KBM-7 (cell line): ENCODE data around the gene TMC4.
"Not testable (repeated sequence)": the region's sequence is repeated elsewhere in the genome, so short reads cannot be mapped to it uniquely, and the experiment has no call there.

Experiments used
- DNase-seq: peaks from one replicate; pipeline ENCODE4 v3.0.0-alpha.2; 2015
- in situ Hi-C: fragments of 300-500 bp; cut with MboI; formaldehyde crosslinking; loops from 2 replicates; pipeline ENCODE4 v1.14.3; 2020; ENCODE audit warnings: low sequenced_read_pairs, low pct_unique_long_range_greater_than_20kb, mixed read lengths

The TMC4 gene

DNA sequence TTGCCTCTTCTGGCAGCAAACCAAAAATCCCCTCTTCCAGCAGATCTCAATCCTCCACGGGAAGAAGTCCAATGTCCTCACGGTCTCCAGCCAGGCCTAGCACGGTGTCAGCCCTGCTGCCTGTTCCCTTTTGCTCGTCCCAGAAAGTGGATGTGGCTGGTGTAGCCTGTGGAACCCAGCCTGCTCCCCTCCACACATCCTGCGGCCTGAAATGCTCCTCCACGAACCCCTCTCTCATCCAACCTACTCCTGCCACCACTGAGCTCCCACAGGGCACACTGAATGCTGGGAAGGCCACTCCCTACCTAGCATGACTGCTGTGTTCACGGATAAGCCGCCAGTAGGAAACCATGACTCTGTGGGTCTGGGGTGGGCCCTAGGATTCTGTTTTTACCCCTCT, 13.4 kb upstream of the TMC4 start:
- no peak for DNase-seq
- in situ Hi-C loops, result no loop called here

DNA sequence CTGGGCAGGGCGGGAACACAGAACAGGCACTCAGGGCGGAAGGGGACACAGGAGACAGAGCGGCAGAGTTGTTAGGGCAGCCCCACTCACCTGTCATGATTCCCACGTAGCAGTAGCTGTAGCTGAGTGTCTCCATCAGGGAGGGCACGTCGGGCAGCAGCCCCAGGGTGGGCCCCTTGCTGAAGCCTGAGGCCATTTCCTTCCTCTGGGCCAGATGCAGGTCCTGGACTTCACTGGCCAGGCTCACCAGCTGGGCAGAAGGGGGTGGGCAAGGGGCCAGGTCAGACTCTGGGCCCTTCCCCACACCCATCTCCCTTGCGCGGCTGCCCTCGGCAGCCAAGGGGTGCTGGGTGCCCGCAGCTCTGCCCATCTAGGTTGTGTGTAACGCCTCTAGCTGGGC, 10.5 kb upstream of the TMC4 start:
- DNase-seq, result no peak
- in situ Hi-C loops, result no loop called here

DNA sequence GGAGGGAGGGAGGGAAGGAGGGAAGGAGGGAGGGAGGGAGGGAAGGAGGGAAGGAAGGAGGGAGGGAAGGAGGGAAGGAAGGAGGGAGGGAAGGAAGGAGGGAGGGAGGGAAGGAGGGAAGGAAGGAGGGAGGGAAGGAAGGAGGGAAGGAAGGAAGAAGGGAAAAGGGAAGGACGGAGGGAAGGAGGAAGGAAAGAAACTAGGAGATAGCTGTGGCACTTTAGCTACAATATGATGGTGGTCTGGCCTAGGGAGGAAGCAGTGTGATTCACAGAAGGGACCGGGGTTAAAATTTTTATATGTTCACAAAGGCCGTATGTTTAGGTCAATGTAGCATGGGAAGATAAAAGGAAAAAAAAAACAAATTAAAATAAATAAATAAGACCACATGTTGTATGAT, 8.9 kb upstream of the TMC4 start:
- DNase-seq, in situ Hi-C loops: not testable (repeated sequence)

DNA sequence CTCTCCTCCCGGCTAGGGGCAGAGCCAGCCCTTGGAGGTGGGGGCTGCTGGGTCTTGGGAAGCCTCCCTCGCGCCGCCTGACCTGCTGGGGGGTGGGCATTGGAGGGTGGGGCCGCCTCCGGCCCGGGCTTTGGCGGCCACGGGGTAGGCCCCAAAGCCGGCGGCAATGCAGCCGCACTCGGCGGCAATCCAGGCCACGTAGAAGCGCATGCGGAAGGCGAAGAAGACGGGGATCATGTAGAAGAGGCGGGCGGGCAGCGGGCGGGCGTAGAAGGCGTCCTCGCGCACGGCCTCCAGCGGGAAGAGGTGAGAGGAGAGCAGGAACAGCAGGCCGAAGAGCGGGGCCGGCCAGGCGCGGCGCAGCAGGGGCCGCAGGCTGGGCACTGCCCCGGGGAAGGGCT, 7.7 kb upstream of the TMC4 start:
- no peak for DNase-seq
- in situ Hi-C loops, result no loop called here

DNA sequence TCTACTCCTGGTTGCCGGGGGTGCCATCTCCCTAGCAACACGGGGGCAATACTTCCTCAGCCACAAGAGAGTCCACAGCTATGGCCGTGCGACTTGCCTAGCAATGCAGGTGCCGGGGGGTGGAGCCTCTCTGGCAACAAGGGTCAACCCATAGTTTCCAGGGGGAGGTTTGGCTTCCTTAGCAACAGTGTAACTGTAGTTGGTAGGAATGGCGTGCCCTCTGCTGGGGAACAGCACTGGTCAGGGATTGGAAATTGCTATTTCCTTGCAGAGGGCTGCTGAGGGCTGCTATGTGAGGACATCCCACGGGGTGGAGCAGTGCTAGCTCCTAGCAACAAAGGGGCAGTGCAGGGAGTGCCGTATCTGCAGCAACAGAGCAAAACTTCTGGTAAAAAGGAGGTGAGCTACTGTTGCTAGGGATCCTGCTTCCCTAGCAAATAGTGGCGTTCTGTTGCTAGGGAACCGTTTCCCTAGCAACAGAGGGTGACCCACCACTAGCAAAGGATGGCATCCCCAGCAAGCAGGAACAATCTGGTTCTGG, 7.0 kb upstream of the TMC4 start:
- in situ Hi-C loops, result no loop called here
- peak; percentile 67 for DNase-seq

DNA sequence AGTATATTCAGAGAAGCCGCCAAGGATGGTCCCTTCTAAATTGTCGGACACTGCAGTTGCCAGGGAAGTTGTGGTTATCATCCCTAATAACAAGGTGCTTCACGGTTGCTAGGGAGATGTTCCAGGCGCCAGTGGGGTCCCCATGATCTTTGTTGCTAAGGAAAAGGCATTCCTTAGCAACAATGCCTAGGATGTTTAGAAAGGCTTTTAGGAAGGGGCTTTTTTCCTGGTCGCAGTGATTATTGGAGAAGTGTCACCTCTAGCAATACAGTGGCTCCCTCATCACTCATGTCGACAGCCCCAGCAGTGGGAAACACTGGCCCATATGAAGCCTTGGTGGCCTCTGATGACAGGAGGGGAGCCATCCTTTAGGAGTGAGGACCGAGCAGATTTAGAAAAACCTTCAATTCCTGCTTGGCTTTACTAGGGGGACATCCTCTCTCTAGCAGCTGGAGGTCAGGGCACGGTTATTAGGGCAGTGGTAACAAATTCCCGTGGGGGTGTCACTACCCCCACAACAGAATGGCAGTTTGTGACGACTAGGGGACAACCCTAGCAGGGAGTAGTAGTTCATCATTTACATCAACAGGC, 6.4 kb upstream of the TMC4 start:
- no peak for DNase-seq
- in situ Hi-C loops, result no loop called here

DNA sequence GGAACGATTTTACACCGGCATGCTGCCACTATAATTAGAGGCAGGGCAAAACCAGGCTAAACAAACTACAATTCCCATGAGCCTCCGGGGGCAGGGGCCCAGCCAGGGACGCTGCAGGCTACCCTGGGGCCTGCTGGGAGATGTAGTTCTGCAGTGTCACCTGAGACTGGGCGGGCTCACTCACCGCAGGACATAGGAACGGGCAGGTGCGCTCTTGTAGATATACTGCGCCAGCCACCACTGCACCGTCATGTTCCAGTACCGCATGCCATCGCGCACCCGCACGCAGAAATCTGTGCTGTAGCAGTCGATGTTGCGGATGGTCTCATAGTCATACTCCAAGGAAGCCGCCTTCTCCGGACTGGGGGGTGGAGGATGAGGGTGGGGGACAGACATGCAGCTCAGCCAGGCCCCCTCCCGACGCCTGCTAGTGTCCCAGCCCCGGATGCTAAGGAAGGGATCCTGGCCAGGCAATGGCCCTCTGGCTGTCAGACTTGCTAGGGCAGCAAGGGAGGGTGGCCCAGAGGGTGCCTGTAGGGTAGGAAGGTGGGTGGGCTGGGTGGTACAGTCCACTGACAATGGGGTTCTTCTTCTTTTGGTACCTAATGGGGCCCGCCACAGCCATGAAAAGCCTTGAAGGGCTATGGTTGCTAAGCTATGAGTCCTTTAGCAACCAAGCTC, 5.8 kb upstream of the TMC4 start:
- DNase-seq, result no peak
- in situ Hi-C loops, result no loop called here

DNA sequence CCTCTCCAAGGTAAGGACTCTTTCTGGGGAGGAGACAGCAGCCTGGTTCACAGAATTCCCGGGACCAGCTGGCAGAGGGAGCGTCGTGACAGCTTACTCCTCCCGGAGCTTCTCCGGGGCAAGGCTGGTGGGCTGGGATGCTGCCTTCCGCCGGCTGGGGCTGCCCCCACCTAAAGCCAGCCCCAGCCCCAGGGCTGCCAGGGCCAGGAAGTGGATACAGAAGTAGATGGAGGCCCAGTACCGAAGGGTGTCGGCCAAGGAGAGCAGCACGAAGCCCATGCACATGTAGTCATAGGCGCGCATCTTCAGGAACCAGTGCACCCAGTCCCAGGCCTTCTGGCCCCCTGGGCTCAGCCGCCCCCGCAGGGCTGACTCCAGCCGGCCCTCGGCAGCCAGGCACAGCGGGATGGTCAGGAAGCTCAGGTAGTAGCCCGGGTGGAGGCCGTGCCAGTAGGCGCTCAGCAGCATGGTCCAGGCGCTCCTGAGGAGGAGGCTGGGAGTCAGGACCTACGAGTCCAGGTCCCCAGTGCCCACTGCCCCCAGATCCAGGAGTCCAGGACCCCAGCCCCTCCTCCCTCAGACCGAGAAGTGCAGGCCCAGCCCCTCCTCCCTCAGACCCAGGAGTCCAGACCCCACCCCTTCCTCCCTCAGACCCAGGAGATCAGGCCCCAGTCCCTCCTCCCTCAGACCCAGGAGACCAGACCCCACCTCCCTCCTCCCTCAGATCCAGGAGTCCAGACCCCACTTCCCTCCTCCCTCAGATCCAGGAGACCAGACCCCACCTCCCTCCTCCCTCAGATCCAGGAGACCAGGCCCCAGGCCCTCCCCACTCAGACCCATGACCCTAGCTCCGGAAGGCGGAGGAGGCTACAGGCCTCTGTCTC, 1.2 kb upstream of the TMC4 start:
- no peak for DNase-seq
- in situ Hi-C loops, result no loop called here

DNA sequence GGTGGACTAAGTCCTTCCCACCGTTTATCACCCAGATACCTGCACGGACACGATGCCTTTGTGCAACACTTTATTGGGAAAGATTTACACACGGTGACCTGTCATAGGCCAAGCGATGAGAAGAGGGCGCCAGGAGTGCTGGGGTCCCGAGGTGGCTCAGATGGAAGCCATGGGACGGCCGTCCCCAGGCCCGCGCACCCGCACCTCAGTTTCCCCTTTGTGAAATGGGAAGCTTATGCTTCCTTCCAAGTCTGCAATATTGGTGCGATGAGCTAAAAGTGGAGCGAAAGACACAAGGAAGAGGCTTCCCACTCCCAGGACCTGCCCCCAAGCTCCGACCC, 369 bp upstream of the TMC4 start:
- in situ Hi-C loops, result no loop called here
- no peak for DNase-seq

DNA sequence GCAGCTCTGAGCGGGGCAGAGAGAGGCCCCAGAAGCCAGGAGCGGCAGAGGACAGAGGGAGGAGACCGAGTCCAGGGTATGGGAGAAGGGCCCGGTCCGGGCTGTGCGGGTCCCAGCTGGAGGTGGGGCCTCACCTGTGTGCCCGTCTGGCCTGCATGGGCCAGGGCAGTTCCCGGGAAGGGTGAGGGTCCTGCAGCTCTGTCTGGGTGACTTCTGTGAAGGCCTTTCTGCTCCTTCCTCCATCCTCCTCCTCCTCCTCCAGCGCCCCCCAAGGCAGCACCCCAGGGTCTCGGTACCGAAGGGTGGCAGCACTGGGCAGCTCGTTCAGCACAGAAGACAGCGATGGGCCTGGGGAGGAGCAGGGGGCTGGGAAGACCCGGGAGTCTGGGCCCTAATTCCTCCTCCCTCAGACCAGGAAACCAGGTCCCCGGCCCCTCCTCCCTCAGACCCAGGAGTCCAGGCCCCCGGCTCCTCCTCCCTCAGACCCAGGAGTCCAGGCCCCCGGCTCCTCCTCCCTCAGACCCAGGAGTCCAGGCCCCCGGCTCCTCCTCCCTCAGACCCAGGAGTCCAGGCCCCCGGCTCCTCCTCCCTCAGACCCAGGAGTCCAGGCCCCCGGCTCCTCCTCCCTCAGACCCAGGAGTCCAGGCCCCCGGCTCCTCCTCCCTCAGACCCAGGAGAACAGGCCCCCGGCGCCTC, 1.1 kb downstream of the TMC4 start:
- DNase-seq, in situ Hi-C loops: not testable (repeated sequence)

DNA sequence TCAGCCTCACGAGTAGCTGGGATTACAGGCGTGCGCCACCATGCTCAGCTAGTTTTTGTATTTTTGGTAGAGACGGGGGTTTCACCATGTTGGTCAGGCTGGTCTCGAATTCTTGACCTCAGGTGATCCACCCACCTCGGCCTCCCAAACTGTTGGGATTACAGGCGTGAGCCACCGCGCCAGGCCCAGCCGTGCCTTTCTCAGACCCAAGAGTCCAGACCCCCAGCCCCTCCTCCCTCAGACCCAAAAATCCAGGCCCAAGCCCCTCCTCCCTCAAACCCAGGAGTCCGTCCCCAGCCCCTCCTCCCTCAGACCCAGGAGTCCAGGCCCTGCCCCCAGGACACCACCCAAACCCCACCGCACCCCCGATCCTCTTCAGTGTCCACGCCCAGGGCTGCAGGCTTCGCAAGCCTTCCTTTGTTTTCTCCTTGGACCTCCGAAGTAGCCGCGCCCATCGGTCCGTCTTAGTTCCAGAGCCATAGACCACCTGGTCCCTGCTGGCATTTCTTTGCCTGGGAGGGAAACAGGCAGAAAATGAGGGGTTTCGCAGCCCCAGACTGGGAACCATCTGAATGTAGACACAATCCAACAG, 3.7 kb downstream of the TMC4 start:
- in situ Hi-C loops, result no loop called here
- no peak for DNase-seq

DNA sequence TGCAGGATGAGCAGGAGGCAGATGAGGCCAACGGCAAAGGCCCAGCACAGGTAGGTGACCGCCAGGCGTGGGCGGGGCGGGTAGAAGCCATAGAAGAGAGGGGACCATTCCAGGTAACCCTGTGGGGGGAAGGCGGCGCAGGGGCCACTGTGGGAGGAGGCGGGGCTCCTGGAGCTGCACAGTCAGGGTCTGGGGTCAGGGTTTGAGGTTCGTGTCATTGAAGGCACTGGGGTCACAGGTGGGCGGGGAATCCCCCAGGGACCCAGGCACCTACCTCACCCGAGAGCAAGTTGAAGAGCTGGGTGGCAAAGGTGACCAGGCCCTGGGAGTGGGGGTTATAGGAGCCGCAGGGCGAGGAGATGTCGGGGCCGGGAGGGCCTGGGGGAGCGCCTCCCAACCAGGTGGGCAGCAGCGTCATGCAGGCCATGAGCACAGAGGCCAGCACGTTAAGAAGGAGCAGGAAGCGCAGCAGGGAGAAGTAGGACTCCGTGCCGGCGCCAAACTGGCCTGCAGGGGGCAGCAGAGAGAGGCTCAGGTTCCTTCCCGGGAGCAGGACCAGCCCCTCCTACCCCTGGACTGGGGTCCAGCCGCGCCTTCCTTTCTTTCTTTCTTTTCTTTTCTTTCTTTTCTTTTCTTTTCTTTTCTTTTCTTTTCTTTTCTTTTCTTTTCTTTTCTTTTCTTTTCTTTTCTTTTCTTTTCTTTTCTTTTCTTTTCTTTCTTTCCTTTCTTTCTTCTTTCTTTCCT, 4.6 kb downstream of the TMC4 start:
- in situ Hi-C loops, result no loop called here
- DNase-seq, result peak; percentile 93

DNA sequence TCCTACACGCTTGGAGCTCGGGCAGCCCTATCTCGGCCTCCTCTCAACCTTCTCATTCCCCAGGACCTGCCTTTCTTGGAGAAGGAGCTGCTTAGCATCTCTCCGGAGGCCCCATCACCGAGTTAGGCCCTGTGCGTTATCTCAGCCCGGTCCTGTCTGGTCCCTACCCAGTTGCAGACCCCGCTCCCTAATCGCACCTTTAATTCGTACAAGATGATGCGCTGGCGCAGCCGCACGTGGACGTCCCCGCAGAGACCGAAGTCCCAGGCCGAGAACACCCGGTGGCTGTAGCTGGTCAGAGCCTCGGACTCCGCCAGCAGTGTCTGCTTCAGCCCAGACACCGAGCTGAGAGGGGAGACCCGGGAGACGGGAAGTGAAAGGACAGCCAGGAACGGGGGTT, 7.7 kb downstream of the TMC4 start:
- no peak for DNase-seq
- in situ Hi-C loops, result no loop called here

DNA sequence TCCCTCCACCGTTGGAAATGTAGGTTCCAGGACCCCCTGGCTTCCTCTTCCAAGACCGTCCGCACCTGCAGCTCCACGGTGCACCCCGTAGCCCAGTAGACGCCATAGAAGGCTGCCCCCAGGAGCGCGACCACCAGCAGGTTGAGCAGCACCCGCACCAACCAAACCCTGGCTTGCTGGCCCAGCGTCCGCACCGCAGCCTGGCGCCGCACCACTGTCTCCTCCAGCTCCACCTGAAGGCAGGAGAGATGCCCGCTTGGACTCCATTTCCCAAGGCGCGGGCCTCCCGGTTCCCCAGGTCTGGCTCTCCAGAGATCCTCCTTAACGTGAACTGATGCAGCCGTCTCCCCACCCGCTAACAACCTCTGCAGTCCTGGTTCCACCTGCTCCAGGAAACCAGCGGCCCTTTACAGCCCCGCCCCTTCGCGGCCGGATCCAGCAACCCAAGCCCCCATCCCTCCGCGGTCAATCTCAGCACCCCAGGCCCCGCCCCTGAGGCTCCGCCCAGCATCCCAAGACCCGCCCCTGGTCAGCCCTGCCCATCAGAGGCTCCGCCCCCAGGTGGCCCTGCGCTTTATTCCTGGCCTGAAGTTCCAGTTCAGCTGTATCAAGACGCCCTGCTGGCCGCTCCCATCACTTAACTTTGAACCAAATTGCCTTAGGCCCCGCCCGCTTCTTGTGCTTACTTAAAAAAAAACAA, 8.4 kb downstream of the TMC4 start:
- in situ Hi-C loops, result no loop called here
- DNase-seq, result no peak

DNA sequence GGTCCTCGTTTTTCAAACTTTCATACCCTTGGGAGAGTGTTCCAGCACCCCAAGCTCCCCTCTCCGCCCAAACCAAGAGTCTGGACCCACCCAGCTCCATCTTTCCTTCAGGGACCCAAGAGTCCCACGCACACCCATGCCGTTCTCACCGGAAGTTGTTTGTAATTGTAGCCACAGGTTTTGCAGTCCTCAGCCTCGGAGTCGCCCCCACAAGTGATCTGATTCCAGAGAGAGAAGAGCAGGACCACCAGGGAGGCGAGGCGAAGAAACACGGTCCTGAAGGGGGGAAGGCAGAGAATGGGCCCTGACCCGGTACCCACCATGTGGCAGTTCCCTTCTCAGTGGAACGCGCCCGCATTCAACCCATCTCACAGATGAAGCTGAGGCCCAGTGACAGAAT, 10.1 kb downstream of the TMC4 start:
- in situ Hi-C loops, result no loop called here
- DNase-seq, result no peak

DNA sequence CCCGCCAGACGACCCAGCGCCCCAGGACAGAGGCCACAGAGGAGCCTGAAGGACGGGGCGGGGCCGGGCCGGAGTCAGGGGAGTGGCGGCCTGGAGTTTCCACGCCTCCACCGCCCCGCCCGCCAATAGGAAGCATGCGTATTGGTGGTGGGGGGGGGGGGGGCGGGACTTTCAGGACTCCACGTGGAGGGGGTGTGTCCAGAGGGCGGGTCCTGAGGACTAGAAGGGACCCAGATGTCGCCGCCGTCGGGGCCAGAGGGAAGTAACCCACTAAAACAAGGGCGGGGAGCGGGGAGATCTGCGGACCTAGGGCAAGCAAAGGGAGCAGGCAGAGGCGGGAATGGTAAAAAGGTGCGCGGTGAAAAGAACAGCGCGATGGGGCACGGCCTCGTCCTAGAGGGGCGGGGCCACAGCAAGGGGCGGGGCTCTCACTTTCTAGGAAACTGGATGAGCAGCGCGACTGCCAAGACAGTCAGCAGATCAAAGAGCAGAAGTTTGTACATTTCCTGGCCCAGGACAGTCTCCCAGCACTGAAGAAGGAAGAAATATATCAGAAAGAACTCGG, 10.6 kb downstream of the TMC4 start:
- in situ Hi-C loops, result no loop called here
- peak; percentile 92 for DNase-seq

DNA sequence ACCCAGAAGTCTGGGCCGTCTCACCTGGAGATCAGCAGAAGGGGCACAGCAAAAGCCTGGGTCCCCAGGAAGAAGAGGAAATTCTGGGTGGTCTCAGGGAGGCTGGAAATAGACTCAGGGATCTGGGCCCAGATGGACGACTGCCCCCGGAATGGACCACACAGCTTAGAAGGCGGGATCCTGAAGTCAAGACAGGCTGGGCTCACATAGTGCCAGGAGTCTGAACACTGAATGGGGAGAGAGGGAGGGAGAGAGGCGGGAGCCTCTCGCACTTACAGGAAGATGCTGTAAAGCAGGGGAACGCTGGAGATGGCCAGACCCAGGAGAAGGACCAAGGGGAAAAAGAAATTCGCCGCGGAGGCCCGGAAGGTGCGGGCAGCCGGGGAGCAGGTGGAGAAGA, 12.1 kb downstream of the TMC4 start:
- in situ Hi-C loops, result no loop called here
- DNase-seq, result no peak
